SU-DHL-6 (cell line): Measurements from ENCODE around the gene S100A5.

ENCODE experiments used
- EZH2phosphoT487 ChIP-seq: fragments of 200-600 bp; sonication (generic), shearing (Covaris generic); conservative IDR thresholded peaks from 2 replicates; pipeline ENCODE4 v1.6.1; 2018; ENCODE audit warnings: mild to moderate bottlenecking, antibody characterized with exemption, low read length, moderate library complexity, mixed read lengths
- TF ChIP-seq, protein P1 (sequence below): fragments of 200-600 bp; sonication (generic); IDR thresholded peaks from one replicate; pipeline ENCODE4 v1.5.1; 2017; ENCODE audit warnings: antibody characterized with exemption, mild to moderate bottlenecking, low read length, moderate library complexity; ENCODE audit not compliant: insufficient read depth, poor library complexity, severe bottlenecking

DNA sequence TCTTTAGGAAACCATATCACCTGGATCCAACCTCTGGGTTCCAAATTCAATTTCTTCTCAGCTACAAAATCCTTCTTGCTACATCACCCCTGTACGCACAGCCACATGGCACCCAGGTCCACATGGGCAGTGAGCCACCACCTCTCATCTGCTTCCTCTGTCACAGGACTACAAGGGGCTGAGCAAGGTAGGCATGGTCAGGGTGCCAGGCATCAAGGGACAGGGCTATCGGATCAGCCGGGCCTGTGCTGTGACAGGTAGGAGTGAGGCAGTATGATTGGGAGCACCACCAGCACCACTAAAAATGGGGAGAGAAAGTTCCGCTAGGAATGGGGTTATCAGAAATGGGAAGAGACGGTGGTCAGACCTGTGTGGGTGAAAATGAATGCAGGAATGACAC lies 34.3 kb downstream of the S100A5 start:
- TF ChIP-seq, protein P1, sequence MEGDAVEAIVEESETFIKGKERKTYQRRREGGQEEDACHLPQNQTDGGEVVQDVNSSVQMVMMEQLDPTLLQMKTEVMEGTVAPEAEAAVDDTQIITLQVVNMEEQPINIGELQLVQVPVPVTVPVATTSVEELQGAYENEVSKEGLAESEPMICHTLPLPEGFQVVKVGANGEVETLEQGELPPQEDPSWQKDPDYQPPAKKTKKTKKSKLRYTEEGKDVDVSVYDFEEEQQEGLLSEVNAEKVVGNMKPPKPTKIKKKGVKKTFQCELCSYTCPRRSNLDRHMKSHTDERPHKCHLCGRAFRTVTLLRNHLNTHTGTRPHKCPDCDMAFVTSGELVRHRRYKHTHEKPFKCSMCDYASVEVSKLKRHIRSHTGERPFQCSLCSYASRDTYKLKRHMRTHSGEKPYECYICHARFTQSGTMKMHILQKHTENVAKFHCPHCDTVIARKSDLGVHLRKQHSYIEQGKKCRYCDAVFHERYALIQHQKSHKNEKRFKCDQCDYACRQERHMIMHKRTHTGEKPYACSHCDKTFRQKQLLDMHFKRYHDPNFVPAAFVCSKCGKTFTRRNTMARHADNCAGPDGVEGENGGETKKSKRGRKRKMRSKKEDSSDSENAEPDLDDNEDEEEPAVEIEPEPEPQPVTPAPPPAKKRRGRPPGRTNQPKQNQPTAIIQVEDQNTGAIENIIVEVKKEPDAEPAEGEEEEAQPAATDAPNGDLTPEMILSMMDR, result no peak
- TF ChIP-seq EZH2phosphoT487, result no peak
